ENCODE results near the gene HELZ. TPM values are rescaled to one million over a fixed set of nuclear protein-coding genes. Genes with fewer than 3 reads are reported as not detected.
A peak's percentile ranks its signal among the peaks of the same experiment; 100 is the strongest.
"Not testable (repeated sequence)": the region's sequence is repeated elsewhere in the genome, so short reads cannot be mapped to it uniquely, and the experiment has no call there.

HELZ gene
- total RNA-seq, 1 donor from 2014 or later = 86.0 TPM

DNA sequence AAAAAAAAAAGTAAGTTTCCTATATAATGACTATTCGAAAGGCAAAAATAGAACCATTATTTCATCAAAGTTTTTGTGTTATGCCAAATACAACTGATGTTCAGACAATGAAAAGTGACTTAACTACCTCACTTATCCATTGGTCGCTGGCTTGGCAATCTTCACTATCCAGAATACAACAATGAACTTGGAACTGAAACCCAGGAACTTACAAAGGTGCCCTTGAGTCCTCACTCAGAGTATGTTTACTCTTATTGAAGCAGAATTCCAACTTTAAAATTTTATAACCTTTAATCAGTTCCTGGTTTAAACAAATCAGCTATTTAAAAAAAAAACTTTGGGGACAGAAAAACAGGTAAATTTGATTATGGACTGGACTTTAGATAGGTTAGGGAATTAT is 34.1 kb downstream of the HELZ start:
- DNase-seq (ENCODE audit: low spot score) (no peak), ATAC-seq (no peak)
- intact Hi-C loops (cut with DNase I) = no loop called here

DNA sequence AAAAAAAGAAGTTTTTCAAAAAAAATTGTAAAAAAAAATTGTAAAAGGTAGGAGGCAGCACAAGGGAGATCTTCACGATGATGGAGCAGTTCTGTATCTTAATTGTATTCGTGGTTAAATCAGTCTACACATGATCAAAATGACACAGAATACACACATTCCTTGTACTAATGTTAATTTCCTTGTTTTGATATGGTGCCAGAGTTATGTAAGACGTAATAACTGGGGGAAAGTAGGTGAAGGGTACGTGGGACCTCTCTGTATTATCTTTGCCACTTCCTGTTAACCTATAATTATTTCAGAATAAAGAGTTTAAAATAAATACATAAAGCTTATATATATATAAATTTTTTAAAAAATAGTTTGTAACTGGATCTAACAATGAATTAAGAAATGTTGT is 36.8 kb downstream of the HELZ start:
- no peak for ATAC-seq

DNA sequence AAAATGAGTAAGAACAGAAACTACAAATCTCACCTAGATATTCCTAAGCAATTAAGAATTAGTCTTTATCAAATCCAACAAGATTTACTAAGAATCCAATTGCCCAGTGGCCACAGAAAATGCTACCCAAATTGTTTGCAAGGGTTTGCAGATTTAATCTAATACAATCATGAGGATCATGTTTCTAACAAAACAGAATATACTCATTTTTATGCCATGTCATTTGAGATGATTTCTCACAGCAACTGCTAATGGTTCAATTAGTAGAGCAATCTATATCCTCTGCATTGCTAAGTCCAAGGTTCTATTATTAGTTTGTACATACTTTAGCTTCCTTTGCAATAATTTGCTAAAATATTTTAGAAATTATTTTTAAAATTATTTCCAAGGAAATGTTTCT is 41.2 kb downstream of the HELZ start:
- ATAC-seq (no peak), DNase-seq (ENCODE audit: low spot score) (no peak)
- intact Hi-C loops (cut with DNase I) = no loop called here

More for the DNA sequence above, 36.8 kb downstream of the HELZ start:
- DNase-seq (ENCODE audit: low spot score) = no peak
- intact Hi-C loops (cut with DNase I) = no loop called here

DNA sequence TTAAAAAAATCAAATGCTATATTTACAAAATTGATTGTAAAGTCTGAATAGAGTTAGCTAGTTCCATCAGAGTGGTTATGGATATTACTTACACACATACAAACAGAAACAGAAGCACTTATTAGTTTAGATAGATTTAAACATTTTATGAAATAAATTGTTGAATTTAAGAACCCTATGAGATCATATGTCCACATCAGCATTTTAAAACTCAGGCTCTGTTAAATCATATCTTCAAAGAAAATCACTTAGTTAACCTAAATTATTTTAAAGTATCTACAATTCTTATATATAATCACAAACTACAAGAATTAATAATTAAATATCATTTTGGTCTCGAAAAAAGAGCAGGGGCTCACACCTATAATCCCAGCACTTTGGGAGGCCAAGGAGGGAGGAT is 42.5 kb downstream of the HELZ start:
- intact Hi-C loops (cut with DNase I) = no loop called here
- DNase-seq (ENCODE audit: low spot score) = no peak
- no peak for ATAC-seq

DNA sequence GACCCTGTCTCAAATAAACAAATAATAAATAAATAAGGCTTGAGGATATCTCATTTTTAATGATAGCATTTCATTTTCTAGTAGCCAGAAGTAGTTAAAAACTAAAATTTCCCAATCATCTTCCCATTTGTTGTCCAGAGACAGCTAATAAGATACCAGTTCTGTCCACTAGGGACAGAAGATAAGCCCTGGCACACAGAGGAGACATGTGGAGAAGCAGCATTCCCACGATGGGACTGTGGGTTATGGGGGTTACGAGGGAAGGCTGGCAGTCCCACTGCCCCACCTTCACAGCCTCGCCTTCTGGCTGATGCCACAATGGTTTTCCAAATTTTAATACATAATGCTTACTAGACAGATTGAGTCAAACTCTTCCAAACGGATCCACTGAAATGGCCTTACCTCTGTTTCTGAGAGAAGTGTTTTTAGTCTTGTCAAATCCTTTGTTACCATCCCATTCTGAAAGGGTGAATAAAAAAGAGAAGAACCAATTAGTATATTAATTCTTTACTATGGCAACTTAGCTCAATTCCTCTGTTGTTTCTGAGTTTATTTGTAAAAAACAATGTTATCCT is 44.2 kb downstream of the HELZ start:
- DNase-seq (ENCODE audit: low spot score) (no peak), ATAC-seq (no peak)
- intact Hi-C loops (cut with DNase I) = no loop called here

DNA sequence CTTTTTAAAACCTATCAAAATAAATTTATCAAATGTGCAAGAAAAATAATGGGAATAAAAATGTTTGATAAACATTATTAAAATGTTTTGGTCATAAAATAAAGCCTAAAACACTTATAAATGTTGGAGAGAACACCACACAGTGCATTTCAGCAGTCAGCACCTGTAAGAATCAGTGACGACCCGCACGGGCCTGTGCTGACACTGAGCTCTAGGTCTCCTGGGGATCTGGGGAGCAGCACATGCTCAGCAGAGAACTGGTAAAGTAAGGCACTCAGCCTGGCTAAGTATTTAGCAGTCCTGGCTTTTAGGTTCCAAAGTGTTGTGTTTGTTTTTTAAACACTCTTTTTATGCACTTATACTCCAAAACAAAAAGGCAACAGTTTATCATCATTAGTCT is 46.9 kb downstream of the HELZ start:
- intact Hi-C loops (cut with DNase I) = no loop called here
- ATAC-seq = no peak
- no peak for DNase-seq (ENCODE audit: low spot score)

DNA sequence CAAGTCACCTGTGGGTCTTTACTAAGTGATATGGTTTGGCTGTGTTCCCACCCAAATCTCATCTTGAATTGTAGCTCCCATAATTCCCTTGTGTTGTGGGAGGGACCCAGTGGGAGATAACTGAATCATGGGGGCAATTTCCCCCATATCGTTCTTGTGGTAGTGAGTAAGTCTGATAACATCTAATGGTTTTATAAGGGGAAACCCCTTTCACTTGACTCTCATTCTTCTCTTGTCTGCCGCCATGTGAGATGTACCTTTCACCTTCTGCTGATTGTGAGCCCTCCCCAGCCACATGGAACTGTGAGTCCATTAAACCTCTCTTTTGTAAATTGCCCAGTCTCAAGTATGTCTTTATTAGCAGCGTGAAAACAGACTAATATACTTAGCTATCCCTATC is 48.0 kb downstream of the HELZ start:
- ATAC-seq; DNase-seq (ENCODE audit: low spot score); intact Hi-C loops (cut with DNase I): not testable (repeated sequence)

DNA sequence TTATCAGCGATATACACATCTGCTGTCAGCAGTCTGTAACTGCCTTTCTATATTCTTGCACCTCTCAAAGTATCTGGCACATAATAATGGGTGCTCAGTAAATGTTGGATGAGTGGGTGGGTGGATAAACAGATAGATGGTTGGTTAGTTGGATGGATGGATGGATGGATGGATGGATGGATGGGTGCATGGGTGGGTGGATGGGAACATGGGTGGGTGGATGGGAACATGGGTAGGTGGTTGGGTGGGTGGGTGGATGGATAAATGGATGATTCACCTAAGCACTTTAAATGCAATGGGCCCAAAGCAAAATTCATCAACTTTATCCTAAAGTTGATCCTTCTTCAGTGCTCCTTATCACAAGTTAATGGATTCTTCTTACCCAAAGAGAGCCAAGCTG is 48.6 kb downstream of the HELZ start:
- intact Hi-C loops (cut with DNase I) = no loop called here
- ATAC-seq (no peak), DNase-seq (ENCODE audit: low spot score) (no peak)

DNA sequence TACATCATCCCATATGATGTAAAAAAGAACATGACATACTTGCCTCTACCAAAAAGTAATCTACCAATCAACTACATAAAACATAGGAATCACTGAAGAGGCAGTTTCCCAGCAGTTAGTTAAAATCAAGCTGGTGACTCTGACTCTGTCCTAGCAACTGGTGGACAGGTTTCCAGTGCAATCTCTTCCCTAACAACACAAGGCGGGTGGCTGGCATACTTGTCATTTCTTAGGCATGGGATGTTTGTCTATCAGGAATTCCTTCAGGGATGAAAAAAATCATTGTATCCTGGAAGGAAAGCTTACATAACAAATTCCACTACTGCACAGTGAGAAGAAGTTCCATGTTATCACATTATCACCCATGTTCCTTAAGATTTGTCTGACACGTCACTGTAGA is 50.9 kb downstream of the HELZ start:
- intact Hi-C loops (cut with DNase I) = no loop called here
- ATAC-seq (no peak), DNase-seq (ENCODE audit: low spot score) (no peak)

DNA sequence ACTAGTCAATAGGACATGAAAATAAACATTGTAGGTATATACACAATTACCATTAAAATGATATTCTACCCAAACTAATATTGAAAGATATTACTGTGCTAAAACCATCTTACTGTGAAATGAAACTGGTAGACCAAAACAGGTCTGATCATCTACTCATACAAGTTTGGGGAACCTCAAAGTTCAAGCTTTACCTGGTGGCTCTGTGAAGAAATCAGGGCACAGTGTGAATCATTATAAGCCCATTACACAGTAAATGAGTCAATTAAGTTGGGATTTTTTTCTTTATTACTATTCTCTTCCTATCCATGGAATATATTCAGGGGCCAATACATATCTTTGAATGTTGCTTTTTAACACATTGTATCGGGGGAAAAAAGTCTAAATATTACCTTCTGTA is 57.1 kb downstream of the HELZ start:
- no peak for ATAC-seq
- intact Hi-C loops (cut with DNase I) = no loop called here
- DNase-seq (ENCODE audit: low spot score) = no peak

DNA sequence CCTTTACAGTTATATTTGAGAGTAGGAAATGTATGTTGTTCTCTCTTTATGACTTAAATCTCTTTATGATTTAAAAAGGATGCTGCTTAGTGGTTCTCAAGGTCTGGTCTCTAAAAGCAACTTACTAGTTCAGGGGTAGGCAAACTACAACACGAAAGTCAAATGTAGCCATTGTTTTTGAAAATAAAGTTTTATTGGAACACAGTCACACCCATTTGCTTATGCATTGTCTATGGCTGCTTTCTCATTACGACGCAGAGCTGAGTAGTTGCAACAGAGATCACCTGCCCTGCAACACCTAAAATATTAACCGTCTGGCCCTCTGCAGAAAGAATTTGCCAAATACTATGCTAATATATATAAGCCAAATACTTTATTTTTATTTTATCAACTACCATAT is 58.2 kb downstream of the HELZ start:
- intact Hi-C loops (cut with DNase I) = no loop called here
- ATAC-seq = no peak

DNA sequence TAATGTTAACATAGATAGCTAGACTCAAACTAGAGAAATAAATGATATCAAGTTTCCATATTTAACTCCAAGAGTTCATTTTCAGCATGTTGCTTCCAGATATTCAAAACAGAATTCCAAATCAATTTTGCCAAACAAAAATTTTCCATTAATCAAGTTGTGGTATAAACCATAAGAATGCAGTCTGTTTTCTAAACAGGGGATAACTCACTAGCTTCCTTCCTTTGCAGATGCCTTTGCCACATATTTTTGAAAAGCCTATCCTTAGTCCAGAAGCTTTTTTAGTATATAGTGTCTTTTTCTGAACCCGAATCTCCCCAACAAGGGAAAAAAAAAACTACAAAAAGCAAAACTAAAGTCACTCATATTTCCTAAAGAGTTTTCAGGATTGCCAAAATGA is 61.5 kb downstream of the HELZ start:
- ATAC-seq = no peak
- intact Hi-C loops (cut with DNase I) = no loop called here
- no peak for DNase-seq (ENCODE audit: low spot score)

More for the DNA sequence above, 58.2 kb downstream of the HELZ start:
- no peak for DNase-seq (ENCODE audit: low spot score)

DNA sequence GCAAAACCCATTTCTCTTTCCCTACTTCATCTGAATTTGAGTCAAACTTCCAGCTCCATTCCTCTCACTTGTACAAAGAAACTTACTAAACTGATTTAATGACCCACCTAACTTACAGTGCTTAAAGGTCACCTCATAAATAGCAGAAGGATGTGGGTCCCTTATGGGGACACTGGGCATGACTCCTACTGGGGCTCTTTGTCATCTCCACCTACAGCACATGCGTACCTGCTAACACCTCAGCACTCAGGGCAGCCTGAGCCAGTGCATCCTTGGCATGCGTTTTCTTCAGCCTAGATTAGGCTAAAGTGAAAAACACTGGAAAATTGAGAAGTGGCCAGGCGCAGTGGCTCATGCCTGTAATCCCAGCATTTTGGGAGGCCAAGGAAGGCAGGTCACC is 63.2 kb downstream of the HELZ start:
- DNase-seq (ENCODE audit: low spot score) = no peak
- ATAC-seq = no peak
- intact Hi-C loops (cut with DNase I) = no loop called here

DNA sequence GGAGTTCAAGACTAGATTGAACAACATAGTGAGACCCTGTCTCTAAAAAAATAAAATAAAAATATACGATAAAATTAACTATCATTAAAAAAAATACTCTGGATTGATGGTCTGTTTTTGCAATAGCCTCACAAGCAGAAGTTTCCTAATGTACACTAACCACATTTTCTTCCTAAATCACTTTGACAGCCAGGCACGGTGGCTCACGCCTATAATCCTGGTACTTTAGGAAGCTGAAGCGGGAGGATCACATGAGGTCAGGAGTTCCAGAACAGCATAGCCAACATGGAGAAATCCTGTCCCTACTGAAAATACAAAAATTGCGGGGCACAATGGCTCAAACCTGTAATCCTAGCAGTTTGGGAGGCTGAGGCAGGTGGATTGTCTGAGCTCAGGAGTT is 64.7 kb downstream of the HELZ start:
- intact Hi-C loops (cut with DNase I) = no loop called here
- ATAC-seq = no peak
- DNase-seq (ENCODE audit: low spot score) = no peak

DNA sequence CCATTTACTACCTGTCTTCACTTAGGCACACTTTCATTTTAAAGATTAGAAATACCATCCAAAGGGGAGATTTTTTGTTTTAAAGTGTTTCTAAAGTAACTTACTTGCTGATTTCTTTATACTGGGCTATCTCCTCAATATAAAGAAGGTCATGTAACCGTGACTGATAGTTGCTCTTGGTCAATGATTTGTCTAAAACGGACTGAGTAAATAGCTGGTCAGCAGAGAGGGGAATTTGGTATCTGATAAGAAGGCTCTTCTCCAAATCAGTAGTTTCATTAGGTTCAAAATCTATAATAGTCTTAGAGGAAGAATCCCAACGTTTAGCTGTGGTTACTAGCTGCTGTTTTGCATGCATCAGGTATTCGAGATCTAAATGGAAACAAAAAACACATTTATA is 66.4 kb downstream of the HELZ start:
- ATAC-seq (no peak), DNase-seq (ENCODE audit: low spot score) (no peak)
- intact Hi-C loops (cut with DNase I) = no loop called here

DNA sequence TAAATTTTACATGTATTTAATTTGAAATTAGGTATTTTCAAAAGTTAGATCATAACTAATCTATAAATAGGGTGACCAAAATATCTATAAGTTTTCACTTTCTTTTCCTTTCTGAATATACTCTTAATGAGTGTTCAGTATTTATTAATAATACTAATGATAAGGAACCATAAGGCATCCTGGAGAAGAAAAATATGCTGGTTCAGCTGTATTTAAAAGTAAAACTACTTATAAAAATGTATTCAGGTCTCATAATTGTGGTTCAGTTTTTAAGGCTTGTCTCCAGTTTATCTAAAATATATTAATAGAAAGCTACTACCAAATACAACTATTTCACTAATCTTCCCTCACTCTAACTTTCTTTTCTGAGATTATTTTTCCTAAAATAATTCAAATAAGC is 67.3 kb downstream of the HELZ start:
- intact Hi-C loops (cut with DNase I) = no loop called here
- ATAC-seq (no peak), DNase-seq (ENCODE audit: low spot score) (no peak)

DNA sequence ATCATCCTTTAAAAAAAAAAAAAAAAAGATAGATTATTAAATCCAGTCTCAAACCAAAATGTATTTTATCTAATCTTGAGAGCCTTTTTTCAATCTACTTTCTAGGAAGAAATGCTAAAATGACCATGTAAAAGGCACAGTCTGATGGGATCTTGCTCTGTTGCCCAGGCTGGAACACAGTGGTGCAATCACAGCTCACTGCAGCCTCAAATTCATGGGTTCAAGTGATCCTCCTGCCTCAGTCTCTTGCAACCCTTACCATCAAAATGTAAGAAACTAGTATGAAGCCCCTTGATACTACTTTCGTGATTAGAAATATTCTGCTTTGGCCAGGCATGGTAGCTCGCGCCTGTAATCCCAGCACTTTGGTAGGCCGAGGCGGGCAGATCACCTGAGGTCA is 70.8 kb downstream of the HELZ start:
- DNase-seq (ENCODE audit: low spot score) (no peak), ATAC-seq (no peak)
- intact Hi-C loops (cut with DNase I) = no loop called here

DNA sequence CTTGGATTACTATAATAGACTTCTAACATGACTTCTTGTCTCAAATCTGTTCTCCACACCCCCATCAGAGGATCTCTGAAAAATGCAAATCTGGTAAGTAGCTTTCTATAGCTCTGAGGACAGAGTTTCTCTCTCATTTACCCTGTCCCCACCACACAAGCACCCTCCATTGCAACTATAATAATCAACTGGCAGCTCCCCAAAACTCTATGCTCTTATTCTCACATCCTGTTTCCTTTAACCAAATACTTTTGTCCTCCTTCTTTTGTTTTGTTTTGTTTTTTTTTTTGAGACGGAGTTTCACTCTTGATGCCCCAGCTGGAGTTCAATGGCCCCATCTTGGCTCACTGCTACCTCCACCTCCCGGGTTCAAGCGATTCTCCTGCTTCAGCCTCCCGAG is 73.4 kb downstream of the HELZ start:
- ATAC-seq (no peak), DNase-seq (ENCODE audit: low spot score) (no peak)
- intact Hi-C loops (cut with DNase I) = no loop called here

DNA sequence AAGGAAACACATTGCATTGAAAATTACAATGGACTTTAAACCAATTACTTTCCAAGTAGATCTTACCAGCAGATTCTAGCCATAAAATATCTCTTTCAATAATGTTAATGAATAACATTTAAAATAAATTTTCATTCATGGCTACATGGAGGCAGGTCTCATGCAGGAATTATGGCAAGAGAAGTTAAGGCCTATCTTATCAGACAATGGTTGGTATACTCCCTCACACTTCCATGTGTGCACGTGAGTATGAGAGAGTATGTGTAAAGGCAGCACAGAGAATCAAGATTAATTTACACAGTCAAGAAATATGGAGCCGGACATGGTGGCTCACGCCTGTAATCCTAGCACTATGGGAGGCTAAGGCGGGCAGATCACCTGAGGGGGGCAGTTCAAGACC is 76.5 kb downstream of the HELZ start:
- DNase-seq (ENCODE audit: low spot score) (no peak), ATAC-seq (no peak)
- intact Hi-C loops (cut with DNase I) = no loop called here

DNA sequence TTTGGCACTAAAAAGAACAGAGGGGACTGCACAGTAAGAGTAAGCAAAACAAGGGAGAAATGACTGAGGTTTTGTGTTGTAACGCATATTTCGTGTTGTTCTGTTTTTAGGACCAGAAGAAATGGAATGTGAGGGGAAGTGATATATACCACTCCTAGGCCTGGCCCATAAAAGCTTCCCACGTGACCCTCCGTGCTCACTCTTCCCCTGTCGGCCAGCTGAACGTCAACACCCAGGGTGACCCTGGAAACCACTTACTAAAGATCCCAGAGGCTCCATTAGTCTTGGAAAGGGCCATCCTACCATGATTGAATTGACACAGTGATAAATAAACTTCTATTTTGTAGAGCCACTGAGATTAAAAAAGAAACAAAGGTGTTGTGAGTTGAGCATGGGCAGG is 79.8 kb downstream of the HELZ start:
- peak; percentile 78 for ATAC-seq
- intact Hi-C loops (cut with DNase I) = no loop called here
- no peak for DNase-seq (ENCODE audit: low spot score)

DNA sequence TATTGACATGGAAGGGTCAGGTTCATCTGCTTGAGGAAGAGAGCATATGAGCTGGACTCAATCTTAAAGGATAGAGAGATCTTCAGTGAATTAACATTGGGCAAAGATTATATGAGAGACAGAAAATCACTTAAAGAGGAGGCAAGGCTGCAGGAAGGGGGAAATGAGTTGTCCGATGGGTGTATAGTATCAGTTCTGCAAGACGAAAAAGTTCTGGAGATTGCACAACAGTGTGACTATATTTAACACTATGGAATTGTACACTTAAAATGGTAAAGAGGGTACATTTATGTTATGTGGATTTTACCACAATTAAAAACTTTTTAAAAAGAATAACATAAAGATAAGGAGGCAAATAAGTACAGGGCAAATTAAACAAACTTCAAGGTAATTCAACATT is 80.7 kb downstream of the HELZ start:
- intact Hi-C loops (cut with DNase I) = no loop called here
- ATAC-seq = no peak
- DNase-seq (ENCODE audit: low spot score) = no peak

DNA sequence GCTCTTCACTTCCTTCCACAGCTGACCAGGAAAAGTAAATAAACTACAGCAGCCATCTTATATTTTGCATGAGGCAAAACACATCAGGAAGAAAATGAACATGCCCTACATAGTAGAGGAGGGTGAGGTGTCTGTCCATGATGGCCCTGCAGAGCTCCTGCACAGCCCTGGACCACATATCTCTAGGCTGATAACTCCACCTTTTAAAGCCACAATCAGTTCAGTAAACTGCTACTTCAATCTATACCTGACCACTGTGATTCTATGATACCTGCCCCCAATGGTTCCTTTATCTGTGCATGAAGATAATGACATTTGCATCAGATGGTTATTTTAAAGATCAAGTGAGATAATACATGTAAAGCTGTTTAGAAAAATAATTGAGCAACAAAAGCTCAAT is 82.2 kb downstream of the HELZ start:
- intact Hi-C loops (cut with DNase I) = no loop called here
- no peak for DNase-seq (ENCODE audit: low spot score)
- no peak for ATAC-seq
